Epithelial cell of esophagus (primary cell): ENCODE results near the gene B4GALT2.

ENCODE experiments used
- DNase-seq: peaks from one replicate; pipeline ENCODE4 v3.0.0; 2010; ENCODE audit warnings: low read depth
- H3K4me3 ChIP-seq: 2 replicates; pipeline ENCODE4 v1.5.1; 2011; ENCODE audit warnings: mild to moderate bottlenecking, low read length, control low read depth
- TF ChIP-seq, protein P1 (sequence below): IDR thresholded peaks from 2 replicates; pipeline ENCODE4 v1.5.1; 2011; ENCODE audit warnings: low read depth, mild to moderate bottlenecking, low read length, control low read depth, inconsistent platforms; ENCODE audit not compliant: insufficient read depth; ENCODE audit errors: missing control alignments

Gene B4GALT2

DNA sequence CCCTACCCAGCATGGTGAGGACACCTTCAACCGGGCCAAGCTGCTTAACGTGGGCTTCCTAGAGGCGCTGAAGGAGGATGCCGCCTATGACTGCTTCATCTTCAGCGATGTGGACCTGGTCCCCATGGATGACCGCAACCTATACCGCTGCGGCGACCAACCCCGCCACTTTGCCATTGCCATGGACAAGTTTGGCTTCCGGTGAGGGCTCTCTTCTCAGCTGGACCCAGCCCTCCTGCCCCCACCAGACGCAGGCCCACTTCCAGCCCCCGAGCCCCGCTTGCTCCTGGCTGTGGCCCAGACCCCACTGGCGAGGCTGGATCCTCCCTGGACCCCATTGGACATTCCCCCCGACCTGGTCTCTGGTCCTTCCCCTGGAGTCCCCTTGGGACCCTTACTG, 5.8 kb downstream of the B4GALT2 start:
- no peak overlapping the region for H3K4me3 ChIP-seq
- TF ChIP-seq, protein P1, sequence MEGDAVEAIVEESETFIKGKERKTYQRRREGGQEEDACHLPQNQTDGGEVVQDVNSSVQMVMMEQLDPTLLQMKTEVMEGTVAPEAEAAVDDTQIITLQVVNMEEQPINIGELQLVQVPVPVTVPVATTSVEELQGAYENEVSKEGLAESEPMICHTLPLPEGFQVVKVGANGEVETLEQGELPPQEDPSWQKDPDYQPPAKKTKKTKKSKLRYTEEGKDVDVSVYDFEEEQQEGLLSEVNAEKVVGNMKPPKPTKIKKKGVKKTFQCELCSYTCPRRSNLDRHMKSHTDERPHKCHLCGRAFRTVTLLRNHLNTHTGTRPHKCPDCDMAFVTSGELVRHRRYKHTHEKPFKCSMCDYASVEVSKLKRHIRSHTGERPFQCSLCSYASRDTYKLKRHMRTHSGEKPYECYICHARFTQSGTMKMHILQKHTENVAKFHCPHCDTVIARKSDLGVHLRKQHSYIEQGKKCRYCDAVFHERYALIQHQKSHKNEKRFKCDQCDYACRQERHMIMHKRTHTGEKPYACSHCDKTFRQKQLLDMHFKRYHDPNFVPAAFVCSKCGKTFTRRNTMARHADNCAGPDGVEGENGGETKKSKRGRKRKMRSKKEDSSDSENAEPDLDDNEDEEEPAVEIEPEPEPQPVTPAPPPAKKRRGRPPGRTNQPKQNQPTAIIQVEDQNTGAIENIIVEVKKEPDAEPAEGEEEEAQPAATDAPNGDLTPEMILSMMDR: no peak
- DNase-seq: no peak

DNA sequence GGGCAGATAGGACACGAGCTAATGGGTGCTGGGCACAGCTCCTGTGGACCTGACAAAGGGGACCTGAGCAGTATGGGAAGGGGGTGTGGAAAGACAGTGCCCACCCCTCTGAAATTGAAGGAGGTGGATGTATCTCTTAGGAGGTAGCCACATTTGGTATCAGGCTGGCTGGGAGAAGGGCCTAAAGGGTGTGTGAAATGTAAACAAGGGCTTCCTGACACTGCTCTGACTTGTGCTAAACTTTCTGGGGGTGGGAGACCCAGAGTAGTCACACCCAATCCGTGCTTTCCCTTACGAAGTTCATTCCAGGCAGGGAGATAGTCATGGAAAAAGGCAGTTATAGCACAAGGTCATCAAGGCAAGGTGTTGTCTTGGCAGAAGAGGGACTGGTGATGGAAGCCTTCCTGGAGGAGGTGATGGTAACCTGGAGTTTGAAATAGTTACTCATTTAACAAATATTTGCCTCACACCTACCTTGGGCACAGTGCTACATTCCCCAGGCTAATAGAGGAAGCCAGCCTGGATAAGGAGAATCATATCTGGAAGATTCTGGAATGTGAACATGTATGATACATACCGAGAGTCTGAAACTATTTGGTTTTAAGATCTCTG, 7.1 kb downstream of the B4GALT2 start:
- TF ChIP-seq, protein P1: no peak
- no peak overlapping the region for H3K4me3 ChIP-seq
- peak; percentile 52 for DNase-seq

DNA sequence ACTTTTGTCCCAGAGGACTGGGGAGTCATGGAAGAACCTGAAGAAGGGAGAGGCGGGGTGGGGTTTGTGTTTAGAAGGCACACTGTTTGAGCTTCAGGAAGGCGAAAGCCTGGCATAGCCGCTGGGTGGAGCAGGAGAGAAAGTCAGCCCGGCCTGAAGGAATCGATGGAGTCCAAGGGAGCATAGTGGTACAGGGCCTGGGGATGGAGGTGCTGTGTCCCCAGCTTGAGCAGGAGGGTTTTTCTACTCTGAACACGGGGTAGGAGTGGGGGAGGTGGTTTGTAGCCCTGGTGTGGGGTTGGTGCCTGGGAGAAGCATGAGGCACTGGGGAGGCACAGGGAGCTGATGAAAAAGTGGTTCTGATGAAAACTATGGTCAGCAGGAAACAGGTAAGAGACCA, 7.7 kb downstream of the B4GALT2 start:
- no peak for DNase-seq
- TF ChIP-seq, protein P1: peak; percentile 29
- H3K4me3 ChIP-seq: no peak overlapping the region

DNA sequence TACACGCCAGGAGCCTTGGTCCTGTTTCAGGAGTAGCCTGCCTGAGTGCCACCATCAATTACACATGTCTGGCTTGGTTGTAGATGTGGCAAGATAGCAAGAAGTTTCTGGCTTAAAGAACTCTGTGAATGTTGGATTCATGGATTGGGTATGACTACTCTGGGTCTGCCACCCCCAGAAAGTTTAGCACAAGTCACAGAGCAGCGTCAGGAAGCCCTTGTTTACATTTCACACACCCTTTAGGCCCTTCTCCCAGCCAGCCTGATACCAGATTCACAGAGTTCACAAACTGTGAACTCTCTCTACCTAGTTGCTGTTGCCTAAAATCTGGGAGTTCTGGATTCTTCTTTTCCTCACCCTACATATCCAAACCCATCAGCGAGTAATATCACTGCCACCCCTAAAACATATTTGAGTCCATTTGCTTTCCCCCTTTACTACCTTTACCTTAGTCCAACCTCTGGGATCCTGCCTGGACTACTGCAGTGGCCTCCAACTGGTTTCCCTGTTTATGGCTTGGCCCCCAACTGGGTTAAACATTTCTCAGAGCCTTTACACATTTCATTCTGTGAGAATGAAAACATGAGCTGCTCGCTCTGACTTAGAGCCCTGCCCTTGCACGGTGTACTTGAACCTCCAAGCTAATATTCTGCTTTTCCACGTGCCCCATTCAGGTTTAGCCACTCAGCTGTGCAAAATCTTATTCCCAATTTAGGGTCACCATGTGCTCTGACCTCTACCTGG, 8.3 kb downstream of the B4GALT2 start:
- TF ChIP-seq, protein P1: no peak
- DNase-seq: no peak
- no peak overlapping the region for H3K4me3 ChIP-seq

DNA sequence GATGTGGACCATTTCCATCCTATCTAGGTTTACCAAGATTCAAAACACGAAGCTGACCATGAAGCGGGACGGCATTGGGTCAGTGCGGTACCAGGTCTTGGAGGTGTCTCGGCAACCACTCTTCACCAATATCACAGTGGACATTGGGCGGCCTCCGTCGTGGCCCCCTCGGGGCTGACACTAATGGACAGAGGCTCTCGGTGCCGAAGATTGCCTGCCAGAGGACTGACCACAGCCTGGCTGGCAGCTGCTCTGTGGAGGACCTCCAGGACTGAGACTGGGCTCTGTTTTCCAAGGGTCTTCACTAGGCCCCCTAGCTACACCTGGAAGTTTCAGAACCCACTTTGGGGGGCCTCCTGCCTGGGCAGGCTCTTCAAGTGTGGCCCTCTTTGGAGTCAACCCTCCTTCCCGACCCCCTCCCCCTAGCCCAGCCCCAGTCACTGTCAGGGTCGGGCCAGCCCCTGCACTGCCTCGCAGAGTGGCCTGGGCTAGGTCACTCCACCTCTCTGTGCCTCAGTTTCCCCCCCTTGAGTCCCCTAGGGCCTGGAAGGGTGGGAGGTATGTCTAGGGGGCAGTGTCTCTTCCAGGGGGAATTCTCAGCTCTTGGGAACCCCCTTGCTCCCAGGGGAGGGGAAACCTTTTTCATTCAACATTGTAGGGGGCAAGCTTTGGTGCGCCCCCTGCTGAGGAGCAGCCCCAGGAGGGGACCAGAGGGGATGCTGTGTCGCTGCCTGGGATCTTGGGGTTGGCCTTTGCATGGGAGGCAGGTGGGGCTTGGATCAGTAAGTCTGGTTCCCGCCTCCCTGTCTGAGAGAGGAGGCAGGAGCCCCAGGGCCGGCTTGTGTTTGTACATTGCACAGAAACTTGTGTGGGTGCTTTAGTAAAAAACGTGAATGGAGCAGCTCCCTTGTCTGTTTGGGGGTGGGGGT, 11.5 kb downstream of the B4GALT2 start:
- peak overlapping the region; percentile 62 for H3K4me3 ChIP-seq
- peak; percentile 29 for DNase-seq
- TF ChIP-seq, protein P1: no peak

DNA sequence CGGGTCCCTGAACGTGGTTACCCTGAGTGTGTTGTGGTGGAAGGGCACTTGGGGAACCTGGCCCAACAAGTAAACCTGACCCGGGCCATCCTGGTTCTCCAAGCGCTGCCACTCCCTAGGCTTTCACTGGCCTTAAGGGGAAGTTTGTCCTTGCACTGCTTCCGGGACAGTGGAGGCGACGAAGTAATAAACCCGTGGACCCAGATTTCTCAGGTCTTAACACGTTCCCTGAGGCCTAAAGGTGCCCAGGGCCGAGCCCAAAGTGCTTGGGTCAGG, 12.1 kb downstream of the B4GALT2 start:
- TF ChIP-seq, protein P1: no peak
- H3K4me3 ChIP-seq: peak overlapping the region; percentile 62
- no peak for DNase-seq
